Type B pancreatic cell (in vitro differentiated cells): Measurements from ENCODE around the gene SPOP. TPM values are rescaled to one million over a fixed set of nuclear protein-coding genes. Genes with fewer than 3 reads are reported as not detected.

Source experiments
- DNase-seq: peaks from one replicate; pipeline ENCODE4 v3.0.0; 2021; ENCODE audit warnings: mixed read lengths; ENCODE audit not compliant: unreplicated experiment; ENCODE audit errors: extremely low spot score
- H3K27ac Mint-ChIP-seq: 2 replicates; pipeline ENCODE4 v1.8.0; 2021; ENCODE audit warnings: mild to moderate bottlenecking, mixed read lengths
- H3K27me3 Mint-ChIP-seq: 2 replicates; pipeline ENCODE4 v1.8.0; 2021; ENCODE audit warnings: mixed read lengths
- H3K36me3 Mint-ChIP-seq: 2 replicates; pipeline ENCODE4 v1.8.0; 2021; ENCODE audit warnings: mixed read lengths
- H3K4me1 Mint-ChIP-seq: one replicate; pipeline ENCODE4 v1.8.0; 2021; ENCODE audit warnings: mixed read lengths; ENCODE audit not compliant: unreplicated experiment
- H3K4me3 Mint-ChIP-seq: 2 replicates; pipeline ENCODE4 v1.8.0; 2021; ENCODE audit warnings: mild to moderate bottlenecking, mixed read lengths
- H3K9me3 Mint-ChIP-seq: 2 replicates; pipeline ENCODE4 v1.8.0; 2021; ENCODE audit warnings: mixed read lengths
- CTCF ChIP-seq: fragments of 200-600 bp; sonication (generic); conservative IDR thresholded peaks from 2 replicates; pipeline ENCODE4 v1.5.0; 2021; ENCODE audit warnings: antibody characterized with exemption, mild to moderate bottlenecking
- total RNA-seq: library from RNA; stranded (reverse); gene quantifications from 2 replicates; pipeline ENCODE4 v1.2.1, GENCODE V29; 2021; ENCODE audit warnings: low replicate concordance

The SPOP gene
- total RNA-seq, 1 donor from 2014 or later, result 67.7 TPM

GRCh38 chr17:49700960-49701359 lies 23.1 kb upstream of the SPOP start:
- Mint-ChIP-seq H3K27me3 (no peaks in the 10 kb centered on the region), H3K27ac (no peak overlapping the region), H3K4me3 (no peak overlapping the region), H3K36me3 (peaks cover 12% of the 10 kb centered on the region), H3K9me3 (no peaks in the 10 kb centered on the region), H3K4me1 (peaks cover 6% of the 10 kb centered on the region)
- TF ChIP-seq CTCF, result no peak
- DNase-seq, result no peak

- peaks cover 5% of the 10 kb centered on the region for H3K4me1 Mint-ChIP-seq
- H3K27me3 Mint-ChIP-seq, result peaks cover 3% of the 10 kb centered on the region
- DNase-seq, result no peak
- no peak overlapping the region for H3K27ac Mint-ChIP-seq
- peaks cover 7% of the 10 kb centered on the region for H3K36me3 Mint-ChIP-seq
- no peaks in the 10 kb centered on the region for H3K9me3 Mint-ChIP-seq
- no peak overlapping the region for H3K4me3 Mint-ChIP-seq
- TF ChIP-seq CTCF, result no peak
Observed at GRCh38 chr17:49699966-49700575, 22.2 kb upstream of the SPOP start.

DNA sequence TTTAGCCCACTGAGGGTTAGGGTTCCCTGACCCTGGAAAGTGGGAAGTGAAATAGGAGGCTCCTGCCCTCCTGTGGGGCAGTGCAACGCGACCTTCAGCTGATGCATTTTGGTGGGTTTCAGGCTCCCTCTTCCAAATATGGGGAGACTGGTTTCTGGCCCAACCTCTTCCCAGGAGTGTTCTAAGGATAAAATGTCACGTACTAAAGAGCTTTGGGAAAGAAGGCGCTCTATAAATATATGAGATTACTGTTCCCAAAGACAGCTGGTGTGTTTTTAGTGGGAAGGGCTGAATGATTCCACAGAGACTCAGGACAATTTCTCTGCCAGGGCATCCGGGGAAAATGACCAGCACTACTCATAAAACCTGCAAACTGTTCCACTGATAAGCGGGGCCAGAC lies 20.1 kb upstream of the SPOP start:
- TF ChIP-seq CTCF, result no peak
- H3K36me3 Mint-ChIP-seq, result peaks cover 5% of the 10 kb centered on the region
- peaks cover 12% of the 10 kb centered on the region for H3K27me3 Mint-ChIP-seq
- H3K4me3 Mint-ChIP-seq, result no peak overlapping the region
- H3K27ac Mint-ChIP-seq, result no peak overlapping the region
- no peak for DNase-seq
- H3K4me1 Mint-ChIP-seq, result peaks cover 5% of the 10 kb centered on the region
- H3K9me3 Mint-ChIP-seq, result no peaks in the 10 kb centered on the region

DNA sequence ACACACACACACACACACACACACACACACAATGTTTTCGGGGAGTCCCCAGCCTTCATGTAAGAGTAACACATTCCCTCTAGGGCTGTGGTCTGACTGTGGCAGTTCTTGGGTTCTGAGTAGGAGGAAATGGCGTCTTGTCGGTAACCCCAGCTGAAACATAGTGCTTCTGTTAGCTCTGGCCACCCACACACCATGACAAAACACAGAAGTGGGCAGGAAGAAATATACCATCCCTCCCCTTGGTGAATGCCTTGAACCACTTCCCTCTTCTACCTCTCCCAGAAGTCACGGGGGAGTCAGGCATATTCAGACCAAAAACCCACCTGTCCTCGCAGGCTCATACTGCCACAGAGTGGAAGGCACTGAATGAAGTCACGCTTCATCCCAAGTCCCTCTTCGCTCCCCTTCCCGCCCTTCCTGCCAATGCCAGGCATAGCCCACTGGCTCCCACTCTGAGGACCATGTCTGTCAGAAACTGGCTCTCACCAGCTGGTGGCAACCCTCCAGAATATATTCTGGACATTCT lies 18.4 kb upstream of the SPOP start:
- Mint-ChIP-seq H3K9me3 (no peaks in the 10 kb centered on the region), H3K27ac (no peak overlapping the region), H3K27me3 (peaks cover 23% of the 10 kb centered on the region), H3K36me3 (peaks cover 5% of the 10 kb centered on the region), H3K4me3 (no peak overlapping the region), H3K4me1 (peaks cover 9% of the 10 kb centered on the region)
- TF ChIP-seq CTCF, result no peak
- DNase-seq, result no peak

DNA sequence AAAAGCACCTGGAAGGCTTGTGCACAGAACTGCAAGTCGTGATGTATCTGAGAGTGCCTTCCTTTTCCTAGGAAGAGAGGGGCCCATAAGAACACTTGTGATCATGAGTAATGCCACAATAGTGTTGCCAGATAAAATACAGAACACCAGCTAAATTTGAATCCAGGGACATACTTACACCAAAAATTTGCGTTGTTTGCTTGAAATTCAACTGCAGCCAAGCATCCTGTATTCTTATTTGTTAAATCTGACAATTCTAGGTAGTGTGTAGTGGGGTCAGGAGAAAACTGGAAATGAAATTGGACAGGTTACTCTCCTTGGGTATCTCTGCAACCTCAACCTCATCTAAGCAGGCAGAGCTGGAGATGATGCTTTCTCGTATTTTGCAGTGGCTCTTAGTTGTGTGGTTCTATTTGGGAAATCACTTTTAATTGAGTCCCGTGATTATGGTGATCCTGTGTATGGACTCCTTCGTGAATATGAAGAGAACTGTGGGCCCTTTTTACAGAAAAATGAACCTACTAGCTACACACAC lies 17.9 kb upstream of the SPOP start:
- Mint-ChIP-seq H3K4me3 (no peak overlapping the region), H3K27me3 (peaks cover 27% of the 10 kb centered on the region), H3K27ac (no peak overlapping the region), H3K4me1 (peaks cover 9% of the 10 kb centered on the region), H3K36me3 (peaks cover 5% of the 10 kb centered on the region), H3K9me3 (no peaks in the 10 kb centered on the region)
- DNase-seq, result no peak
- peak; percentile 6 for TF ChIP-seq CTCF
